AG09319 (cell line): ENCODE data around the gene LRRC27.
"Not testable (repeated sequence)": the region's sequence is repeated elsewhere in the genome, so short reads cannot be mapped to it uniquely, and the experiment has no call there.

Source experiments
- DNase-seq: peaks from one replicate; pipeline ENCODE4 v3.0.0-alpha.2; 2010; ENCODE audit warnings: low read depth; ENCODE audit errors: extremely low read depth
- TF ChIP-seq, protein P1 (sequence below): IDR thresholded peaks from 2 replicates; pipeline ENCODE4 v1.5.1; 2011; ENCODE audit warnings: low read depth, mild to moderate bottlenecking, inconsistent platforms, low read length, moderate library complexity

The LRRC27 gene

DNA sequence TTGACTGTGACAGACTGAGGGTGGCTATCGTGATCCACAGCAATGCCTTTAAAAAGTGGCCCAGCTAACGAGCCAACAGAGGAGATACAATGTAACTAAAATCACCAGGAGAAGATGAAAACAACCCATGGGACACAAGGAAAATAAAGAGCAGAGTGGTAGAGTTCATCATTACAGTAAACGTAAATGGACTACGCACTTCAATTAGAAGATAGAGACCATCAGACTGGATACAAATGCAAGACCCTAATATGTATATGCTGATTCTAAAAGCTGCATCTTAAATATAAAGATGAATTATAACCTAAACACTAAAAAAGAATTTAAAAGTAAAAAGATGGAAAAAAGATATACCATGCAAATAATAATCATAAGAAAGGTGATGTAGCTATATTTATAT is 17.7 kb upstream of the LRRC27 start:
- TF ChIP-seq, protein P1, sequence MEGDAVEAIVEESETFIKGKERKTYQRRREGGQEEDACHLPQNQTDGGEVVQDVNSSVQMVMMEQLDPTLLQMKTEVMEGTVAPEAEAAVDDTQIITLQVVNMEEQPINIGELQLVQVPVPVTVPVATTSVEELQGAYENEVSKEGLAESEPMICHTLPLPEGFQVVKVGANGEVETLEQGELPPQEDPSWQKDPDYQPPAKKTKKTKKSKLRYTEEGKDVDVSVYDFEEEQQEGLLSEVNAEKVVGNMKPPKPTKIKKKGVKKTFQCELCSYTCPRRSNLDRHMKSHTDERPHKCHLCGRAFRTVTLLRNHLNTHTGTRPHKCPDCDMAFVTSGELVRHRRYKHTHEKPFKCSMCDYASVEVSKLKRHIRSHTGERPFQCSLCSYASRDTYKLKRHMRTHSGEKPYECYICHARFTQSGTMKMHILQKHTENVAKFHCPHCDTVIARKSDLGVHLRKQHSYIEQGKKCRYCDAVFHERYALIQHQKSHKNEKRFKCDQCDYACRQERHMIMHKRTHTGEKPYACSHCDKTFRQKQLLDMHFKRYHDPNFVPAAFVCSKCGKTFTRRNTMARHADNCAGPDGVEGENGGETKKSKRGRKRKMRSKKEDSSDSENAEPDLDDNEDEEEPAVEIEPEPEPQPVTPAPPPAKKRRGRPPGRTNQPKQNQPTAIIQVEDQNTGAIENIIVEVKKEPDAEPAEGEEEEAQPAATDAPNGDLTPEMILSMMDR, result no peak
- DNase-seq, result no peak

DNA sequence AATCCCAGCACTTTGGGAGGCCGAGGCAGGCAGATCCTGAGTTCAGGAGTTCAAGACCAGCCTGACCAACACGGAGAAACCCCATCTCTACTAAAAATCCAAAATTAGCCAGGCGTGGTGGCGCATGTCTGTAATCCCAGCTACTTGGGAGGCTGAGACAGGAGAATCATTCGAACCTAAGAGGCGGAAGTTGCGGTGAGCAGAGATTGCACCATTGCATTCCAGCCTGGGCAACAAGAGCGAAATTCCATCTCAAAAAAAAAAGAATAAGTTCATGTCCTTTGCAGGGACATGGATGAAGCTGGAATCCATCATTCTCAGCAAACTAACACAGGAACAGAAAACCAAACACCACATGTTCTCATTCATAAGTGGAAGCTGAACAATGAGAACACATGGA is 17.1 kb upstream of the LRRC27 start:
- DNase-seq, result not testable (repeated sequence)

DNA sequence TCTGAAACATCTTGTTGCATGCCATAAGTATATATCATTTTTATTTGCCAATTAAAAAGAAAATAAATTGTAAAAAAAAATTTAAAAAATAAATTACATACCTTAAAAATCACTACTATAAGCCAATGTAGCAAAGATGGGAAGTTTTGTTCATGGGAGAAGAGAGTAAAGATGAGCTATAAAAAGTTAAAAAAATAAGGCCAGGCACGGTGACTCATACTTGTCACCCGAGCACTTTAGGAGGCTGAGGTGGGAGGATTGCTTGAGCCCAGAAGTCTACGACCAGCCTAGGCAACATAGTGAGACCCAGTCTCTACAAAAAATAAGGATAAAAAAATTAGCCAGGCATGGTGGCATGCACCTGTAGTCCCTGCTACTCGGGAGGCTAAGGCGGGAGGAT is 15.9 kb upstream of the LRRC27 start:
- no peak for DNase-seq
- TF ChIP-seq, protein P1, result no peak

DNA sequence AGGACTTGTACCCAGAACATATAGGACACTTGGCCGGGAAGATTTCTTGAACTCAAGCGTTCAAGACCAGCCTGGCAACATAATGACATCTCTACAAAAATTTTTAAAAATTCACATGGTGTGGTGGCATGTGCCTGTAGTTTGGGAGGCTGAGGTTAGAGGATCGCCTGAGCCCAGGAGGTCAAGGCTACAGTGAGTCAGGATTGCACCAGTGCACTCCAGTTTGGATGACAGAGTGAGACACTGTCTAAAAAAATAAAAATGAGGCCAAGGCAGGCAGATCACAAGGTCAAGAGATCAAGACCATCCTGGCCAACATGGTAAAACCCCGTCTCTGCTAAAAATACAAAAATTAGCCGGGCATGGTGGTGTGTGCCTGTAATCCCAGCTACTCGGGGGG is 14.5 kb upstream of the LRRC27 start:
- not testable (repeated sequence) for DNase-seq

DNA sequence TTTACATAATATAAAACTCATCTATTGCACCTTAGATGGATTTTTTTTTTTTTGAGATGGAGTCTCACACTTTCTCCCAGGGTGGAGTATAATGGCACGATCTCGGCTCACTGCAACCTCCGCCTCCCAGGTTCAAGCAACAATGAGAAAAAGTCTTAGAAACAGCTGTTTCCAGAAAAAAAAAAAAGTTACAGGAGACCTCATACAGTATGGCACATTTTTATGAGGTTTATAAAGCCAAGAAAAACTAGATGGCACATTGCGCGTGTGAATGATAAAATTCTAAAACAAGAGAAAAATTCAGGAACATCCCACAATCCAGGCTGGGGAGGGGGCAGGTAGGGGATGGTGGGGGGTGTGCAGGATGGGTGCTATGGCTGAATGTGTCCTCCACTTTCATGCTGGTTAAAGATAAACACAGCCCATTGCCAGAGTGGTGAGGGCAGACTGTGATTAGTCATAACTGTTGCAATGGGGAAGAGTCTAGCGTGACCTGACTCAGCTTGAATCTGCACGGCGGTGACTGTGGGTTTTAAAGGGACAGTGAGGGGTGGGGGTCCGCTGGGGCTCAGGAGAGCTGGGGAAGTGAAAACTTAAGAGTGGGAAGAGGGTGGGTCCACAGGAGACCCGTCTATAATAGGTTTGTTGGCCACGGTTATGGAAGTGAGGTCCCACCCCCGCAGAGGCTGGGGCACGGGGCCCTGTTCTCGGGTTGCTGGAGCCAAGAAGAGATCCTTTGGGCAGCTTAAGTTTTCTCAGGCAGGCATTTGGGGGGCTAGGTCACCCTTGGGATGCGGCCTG is 11.9 kb upstream of the LRRC27 start:
- DNase-seq, result peak; percentile 70
- TF ChIP-seq, protein P1, result no peak

DNA sequence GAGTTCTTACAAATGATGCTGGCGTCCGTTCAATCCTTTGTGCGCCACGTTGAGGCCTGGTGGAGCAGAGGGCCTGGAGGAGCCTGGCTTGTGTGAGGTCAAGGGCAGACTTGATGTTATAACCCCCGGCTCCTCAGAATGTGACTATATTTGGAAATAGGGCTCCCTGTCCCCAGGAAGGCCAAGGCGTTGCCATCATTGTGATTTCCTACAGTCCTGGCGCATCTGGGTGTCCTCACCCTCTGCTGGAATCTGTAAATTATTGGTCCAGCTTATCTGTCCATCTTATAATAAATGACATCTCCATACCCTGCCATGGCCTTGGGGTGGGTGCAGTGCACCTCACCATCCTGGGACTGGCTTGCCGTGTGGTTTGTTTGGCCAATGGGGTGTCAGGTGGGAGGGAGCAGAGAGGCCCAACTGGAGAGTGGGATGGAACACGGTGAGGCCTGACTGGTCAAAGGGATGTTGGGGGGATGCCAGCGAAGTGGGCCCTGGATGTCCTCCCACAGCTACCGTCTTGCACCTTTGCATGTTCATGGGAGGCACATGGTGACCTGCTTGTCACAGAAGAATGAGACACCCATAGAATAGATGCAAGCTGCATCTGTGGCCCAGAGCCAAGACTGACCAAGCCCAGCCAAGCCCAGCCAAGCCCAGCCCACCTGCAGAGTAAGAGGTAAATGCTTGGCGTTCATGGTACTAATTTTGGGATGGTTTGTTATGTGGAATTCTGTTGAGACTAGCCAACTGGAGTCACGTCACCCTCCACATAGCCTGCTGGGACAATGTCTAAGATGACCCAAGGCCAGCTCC is 11.1 kb upstream of the LRRC27 start:
- TF ChIP-seq, protein P1, result no peak

DNA sequence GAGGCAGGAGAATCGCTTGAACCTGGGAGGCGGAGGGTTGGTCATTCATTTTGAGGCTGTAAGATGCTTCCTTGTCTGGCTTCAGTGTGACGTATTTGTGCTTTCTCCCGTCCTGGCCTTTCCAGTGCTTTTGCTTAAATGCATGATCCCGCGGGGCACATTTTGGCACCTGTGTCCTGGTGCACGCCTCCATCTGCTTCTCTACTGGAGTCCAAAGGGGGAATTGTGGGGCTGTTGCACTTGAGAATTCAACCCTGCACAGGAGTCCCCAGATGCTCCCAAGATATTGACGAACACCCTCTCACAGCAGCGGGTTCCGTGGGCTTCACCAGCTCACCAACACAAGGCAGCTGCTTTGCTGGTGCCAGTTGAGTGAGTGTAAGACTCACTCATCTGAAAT is 10.3 kb upstream of the LRRC27 start:
- TF ChIP-seq, protein P1, result no peak
- DNase-seq, result no peak

More for the DNA sequence above, 11.1 kb upstream of the LRRC27 start:
- no peak for DNase-seq

DNA sequence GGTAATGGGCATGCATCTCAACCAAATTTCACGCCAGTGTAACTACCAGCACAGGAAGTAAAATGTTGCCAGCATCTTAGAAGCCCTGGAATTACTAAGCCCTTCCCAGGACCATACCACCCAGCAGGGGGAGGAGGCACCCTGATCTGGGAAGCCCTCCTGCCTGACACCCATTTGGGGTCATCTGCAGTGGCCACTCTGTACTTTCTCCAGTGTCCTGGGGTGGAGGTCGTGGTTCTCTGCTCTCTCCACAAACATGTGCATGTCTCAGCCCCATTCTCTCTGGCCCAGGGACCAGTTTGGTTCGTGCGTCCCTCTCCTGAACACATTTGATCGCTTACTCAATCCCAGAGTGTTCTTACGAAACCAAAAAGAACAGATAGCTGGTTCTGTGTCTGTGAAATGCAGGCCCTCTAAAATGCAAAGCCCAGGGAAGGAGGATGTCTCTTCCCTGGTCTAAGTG is 9.4 kb upstream of the LRRC27 start:
- DNase-seq, result no peak
- TF ChIP-seq, protein P1, result peak; percentile 38
